ENCODE measurements around the gene DNAJA4. TPM values are rescaled to one million over a fixed set of nuclear protein-coding genes. Genes with fewer than 3 reads are reported as not detected.

DNAJA4 gene
- polyA plus RNA-seq, 1 donor from 2014 or later: 0.66 TPM

DNA sequence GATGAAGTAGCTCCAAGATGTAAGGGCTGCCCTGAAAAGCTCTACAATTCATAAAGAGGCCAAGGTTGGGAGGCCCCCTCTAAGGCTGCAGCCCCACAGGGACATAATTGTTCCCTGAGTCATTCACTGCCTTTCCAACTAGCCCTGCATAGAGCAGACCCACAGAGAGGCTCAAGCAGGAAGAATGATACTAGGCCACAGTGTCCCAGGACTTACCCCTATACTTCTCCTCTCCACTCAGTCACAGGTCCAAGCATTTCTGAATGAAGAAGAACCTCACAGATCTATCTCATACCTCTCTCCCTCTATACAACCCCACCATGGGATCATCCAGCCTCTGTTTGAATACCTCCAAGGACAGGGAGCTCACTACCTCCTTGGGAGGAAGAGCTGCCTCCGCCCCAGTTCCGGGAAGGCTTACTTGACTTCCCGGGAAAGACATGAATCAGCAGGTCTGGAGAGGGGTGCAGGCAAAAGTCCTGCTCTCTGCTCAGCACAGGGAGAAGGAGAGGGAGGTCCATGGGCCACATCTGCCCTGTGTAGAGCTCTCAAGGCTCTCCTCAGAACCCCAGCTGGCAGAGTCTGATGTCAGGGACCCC, 41.9 kb downstream of the DNAJA4 start:
- no peaks in the 10 kb centered on the region for H3K9me3 ChIP-seq (ENCODE audit: low read length)
- H4K20me1 ChIP-seq (ENCODE audit: insufficient read depth): no peaks in the 10 kb centered on the region
- H3K9me2 ChIP-seq (ENCODE audit: insufficient read depth, low read length): no peaks in the 10 kb centered on the region
- no peaks in the 10 kb centered on the region for H3K79me2 ChIP-seq (replicated peaks; ENCODE audit: insufficient read depth, low read length)
- H3K27ac ChIP-seq (ENCODE audit: low read length): no peak overlapping the region
- H3K9ac ChIP-seq (ENCODE audit: low read length): no peak overlapping the region
- H3K4me3 ChIP-seq (ENCODE audit: low read length): no peak overlapping the region
- no peak overlapping the region for H3K4me2 ChIP-seq (ENCODE audit: low read length)
- TF ChIP-seq EP300 (conservative IDR thresholded peaks at IDR 0.05; ENCODE audit: poor library complexity, severe bottlenecking) (no peak), TAF1 (IDR thresholded peaks at IDR 0.05; ENCODE audit: low read depth) (no peak), POLR2AphosphoS5 (IDR thresholded peaks at IDR 0.05) (no peak), SMC3 (conservative IDR thresholded peaks at IDR 0.05; ENCODE audit: poor library complexity) (no peak), EZH2 (IDR thresholded peaks at IDR 0.05; ENCODE audit: borderline replicate concordance, insufficient read depth, low read length, poor library complexity, severe bottlenecking) (no peak), RAD21 (conservative IDR thresholded peaks at IDR 0.05) (no peak), MXI1 (conservative IDR thresholded peaks at IDR 0.05; ENCODE audit: poor library complexity, severe bottlenecking) (no peak)
- TF ChIP-seq, protein P1, sequence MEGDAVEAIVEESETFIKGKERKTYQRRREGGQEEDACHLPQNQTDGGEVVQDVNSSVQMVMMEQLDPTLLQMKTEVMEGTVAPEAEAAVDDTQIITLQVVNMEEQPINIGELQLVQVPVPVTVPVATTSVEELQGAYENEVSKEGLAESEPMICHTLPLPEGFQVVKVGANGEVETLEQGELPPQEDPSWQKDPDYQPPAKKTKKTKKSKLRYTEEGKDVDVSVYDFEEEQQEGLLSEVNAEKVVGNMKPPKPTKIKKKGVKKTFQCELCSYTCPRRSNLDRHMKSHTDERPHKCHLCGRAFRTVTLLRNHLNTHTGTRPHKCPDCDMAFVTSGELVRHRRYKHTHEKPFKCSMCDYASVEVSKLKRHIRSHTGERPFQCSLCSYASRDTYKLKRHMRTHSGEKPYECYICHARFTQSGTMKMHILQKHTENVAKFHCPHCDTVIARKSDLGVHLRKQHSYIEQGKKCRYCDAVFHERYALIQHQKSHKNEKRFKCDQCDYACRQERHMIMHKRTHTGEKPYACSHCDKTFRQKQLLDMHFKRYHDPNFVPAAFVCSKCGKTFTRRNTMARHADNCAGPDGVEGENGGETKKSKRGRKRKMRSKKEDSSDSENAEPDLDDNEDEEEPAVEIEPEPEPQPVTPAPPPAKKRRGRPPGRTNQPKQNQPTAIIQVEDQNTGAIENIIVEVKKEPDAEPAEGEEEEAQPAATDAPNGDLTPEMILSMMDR (IDR thresholded peaks at IDR 0.05; ENCODE audit: poor library complexity, severe bottlenecking): no peak
- TF ChIP-seq, protein P2, sequence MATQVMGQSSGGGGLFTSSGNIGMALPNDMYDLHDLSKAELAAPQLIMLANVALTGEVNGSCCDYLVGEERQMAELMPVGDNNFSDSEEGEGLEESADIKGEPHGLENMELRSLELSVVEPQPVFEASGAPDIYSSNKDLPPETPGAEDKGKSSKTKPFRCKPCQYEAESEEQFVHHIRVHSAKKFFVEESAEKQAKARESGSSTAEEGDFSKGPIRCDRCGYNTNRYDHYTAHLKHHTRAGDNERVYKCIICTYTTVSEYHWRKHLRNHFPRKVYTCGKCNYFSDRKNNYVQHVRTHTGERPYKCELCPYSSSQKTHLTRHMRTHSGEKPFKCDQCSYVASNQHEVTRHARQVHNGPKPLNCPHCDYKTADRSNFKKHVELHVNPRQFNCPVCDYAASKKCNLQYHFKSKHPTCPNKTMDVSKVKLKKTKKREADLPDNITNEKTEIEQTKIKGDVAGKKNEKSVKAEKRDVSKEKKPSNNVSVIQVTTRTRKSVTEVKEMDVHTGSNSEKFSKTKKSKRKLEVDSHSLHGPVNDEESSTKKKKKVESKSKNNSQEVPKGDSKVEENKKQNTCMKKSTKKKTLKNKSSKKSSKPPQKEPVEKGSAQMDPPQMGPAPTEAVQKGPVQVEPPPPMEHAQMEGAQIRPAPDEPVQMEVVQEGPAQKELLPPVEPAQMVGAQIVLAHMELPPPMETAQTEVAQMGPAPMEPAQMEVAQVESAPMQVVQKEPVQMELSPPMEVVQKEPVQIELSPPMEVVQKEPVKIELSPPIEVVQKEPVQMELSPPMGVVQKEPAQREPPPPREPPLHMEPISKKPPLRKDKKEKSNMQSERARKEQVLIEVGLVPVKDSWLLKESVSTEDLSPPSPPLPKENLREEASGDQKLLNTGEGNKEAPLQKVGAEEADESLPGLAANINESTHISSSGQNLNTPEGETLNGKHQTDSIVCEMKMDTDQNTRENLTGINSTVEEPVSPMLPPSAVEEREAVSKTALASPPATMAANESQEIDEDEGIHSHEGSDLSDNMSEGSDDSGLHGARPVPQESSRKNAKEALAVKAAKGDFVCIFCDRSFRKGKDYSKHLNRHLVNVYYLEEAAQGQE (IDR thresholded peaks at IDR 0.05; ENCODE audit: borderline replicate concordance): no peak
- H3K27me3 ChIP-seq (ENCODE audit: insufficient read depth, low read depth, low read length): no peaks in the 10 kb centered on the region
- H2AFZ ChIP-seq (ENCODE audit: low read depth, low read length): no peak overlapping the region
- no peaks in the 10 kb centered on the region for H3K36me3 ChIP-seq (ENCODE audit: insufficient read depth, low read length)
- no peaks in the 10 kb centered on the region for H3F3A ChIP-seq (ENCODE audit: insufficient read depth, low read length, poor library complexity, severe bottlenecking)

DNA sequence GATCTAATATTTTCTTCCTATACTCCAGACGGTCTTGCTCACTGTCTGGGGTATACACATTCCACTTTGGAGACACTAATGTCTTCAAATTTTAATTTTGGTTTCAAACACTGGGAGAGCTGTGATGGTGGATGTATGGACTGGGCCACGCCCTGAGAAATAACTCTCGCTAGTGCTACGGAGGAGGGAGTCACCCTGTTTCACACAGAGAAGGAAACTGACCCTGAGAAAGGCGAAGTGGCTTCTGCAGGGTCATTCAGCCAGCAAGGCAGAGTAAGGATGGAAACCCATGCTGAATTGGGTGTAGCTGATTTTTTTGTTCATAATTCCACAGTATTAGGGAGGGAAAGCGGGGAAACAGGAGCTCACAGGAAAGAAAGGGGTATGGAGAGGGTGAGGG, 43.6 kb downstream of the DNAJA4 start:
- H4K20me1 ChIP-seq (ENCODE audit: insufficient read depth): no peaks in the 10 kb centered on the region

More for the DNA sequence above, 43.6 kb downstream of the DNAJA4 start:
- H3K9me2 ChIP-seq (ENCODE audit: insufficient read depth, low read length): no peaks in the 10 kb centered on the region
- TF ChIP-seq POLR2AphosphoS5 (IDR thresholded peaks at IDR 0.05) (no peak), MXI1 (conservative IDR thresholded peaks at IDR 0.05; ENCODE audit: poor library complexity, severe bottlenecking) (no peak), EP300 (conservative IDR thresholded peaks at IDR 0.05; ENCODE audit: poor library complexity, severe bottlenecking) (no peak), RAD21 (conservative IDR thresholded peaks at IDR 0.05) (no peak), TAF1 (IDR thresholded peaks at IDR 0.05; ENCODE audit: low read depth) (no peak), SMC3 (conservative IDR thresholded peaks at IDR 0.05; ENCODE audit: poor library complexity) (no peak)
- H3K36me3 ChIP-seq (ENCODE audit: insufficient read depth, low read length): no peaks in the 10 kb centered on the region
- no peaks in the 10 kb centered on the region for H3F3A ChIP-seq (ENCODE audit: insufficient read depth, low read length, poor library complexity, severe bottlenecking)
- H3K9ac ChIP-seq (ENCODE audit: low read length): no peak overlapping the region
- H3K4me2 ChIP-seq (ENCODE audit: low read length): no peak overlapping the region
- H3K27ac ChIP-seq (ENCODE audit: low read length): no peak overlapping the region
- no peaks in the 10 kb centered on the region for H3K79me2 ChIP-seq (replicated peaks; ENCODE audit: insufficient read depth, low read length)
- H3K4me3 ChIP-seq (ENCODE audit: low read length): no peak overlapping the region
- no peak overlapping the region for H2AFZ ChIP-seq (ENCODE audit: low read depth, low read length)
- no peaks in the 10 kb centered on the region for H3K9me3 ChIP-seq (ENCODE audit: low read length)
- H3K27me3 ChIP-seq (ENCODE audit: insufficient read depth, low read depth, low read length): no peaks in the 10 kb centered on the region

Data from neural cell (in vitro differentiated cells).